ENCODE results near the gene IL12RB2. TPM values are rescaled to one million over a fixed set of nuclear protein-coding genes. Genes with fewer than 3 reads are reported as not detected.
"Not testable (repeated sequence)": the region's sequence is repeated elsewhere in the genome, so short reads cannot be mapped to it uniquely, and the experiment has no call there.

Gene IL12RB2
- total and polyA plus RNA-seq, 2 donors (not counting 1 experiment from before 2014, with no cell fraction given), result 0.67 TPM; not detected in 1

DNA sequence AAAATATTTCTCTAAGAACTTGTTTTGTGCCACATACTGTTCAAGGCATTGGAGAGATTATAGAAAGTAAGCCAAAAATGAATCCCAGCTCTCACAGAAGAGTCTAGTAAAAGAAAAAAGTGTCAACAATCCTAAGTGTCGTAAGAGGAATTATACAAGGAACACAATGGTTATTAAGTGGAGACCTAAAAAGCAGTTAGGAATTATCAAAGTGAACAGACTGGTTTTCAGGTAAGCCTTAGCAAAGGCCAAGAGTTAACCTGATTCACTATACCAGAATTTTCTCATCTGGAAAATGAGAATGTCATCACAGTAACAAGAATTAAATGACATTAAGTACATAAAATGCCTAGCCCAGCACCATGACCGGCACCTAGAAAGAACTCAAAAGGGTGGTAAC is 106.9 kb downstream of the IL12RB2 start:
- Mint-ChIP-seq H3K9me3 (ENCODE audit: insufficient read depth) (no peaks in the 10 kb centered on the region), H3K27ac (no peak overlapping the region), H3K4me3 (no peak overlapping the region), H3K27me3 (no peaks in the 10 kb centered on the region), H3K4me1 (peaks cover 4% of the 10 kb centered on the region)
- Histone ChIP-seq H3K4me3 (ENCODE audit: control extremely low read depth in 1 of 5, extremely low read depth in 1 of 5, insufficient read depth in 1 of 5, low read depth in 2 of 5, low read length in 4 of 5) (no peak overlapping the region), H3K9ac (ENCODE audit: low read length) (no peak overlapping the region), H3K79me2 (ENCODE audit: control insufficient read depth, insufficient read depth, low read length) (peaks cover 17% of the 10 kb centered on the region), H4K20me1 (ENCODE audit: control insufficient read depth, insufficient read depth, low read length, poor library complexity, severe bottlenecking) (peaks cover 53% of the 10 kb centered on the region), H3K36me3 (replicated peaks in 1 of 2; ENCODE audit: control extremely low read depth in 1 of 2, control insufficient read depth in 1 of 2, extremely low read depth in 1 of 2, insufficient read depth in 2 of 2, low read length in 1 of 2) (peaks cover 19 to 77% of the 10 kb centered on the region in 2 experiments), H2AFZ (ENCODE audit: insufficient read depth, low read depth, low read length, poor library complexity, severe bottlenecking) (no peak overlapping the region), H3K27ac (ENCODE audit: low read length in 2 of 2) (no peak overlapping the region), H3K9me3 (ENCODE audit: control extremely low read depth in 1 of 3, control insufficient read depth in 2 of 3, insufficient read depth in 1 of 3, low read length in 2 of 3) (no peaks in the 10 kb centered on the region), H3K4me1 (ENCODE audit: control insufficient read depth in 2 of 2, insufficient read depth in 2 of 2, low read length in 2 of 2) (no peaks in the 10 kb centered on the region), H3K4me2 (replicated peaks; ENCODE audit: low read depth, low read length, poor library complexity, severe bottlenecking) (no peak overlapping the region), H3K27me3 (replicated peaks in 1 of 4; ENCODE audit: control extremely low read depth in 1 of 4, control insufficient read depth in 3 of 4, insufficient read depth in 4 of 4, low read length in 3 of 4) (no peaks in the 10 kb centered on the region)
- intact Hi-C loops (cut with micrococcal nuclease), result no loop called here
- ATAC-seq (ENCODE audit: low read depth) (no peak), DNase-seq (no peak)
- ChIA-PET CTCF (no interaction called here), POLR2A (no interaction called here)
- no peak for TF ChIP-seq EZH2 (IDR thresholded peaks at IDR 0.05; ENCODE audit: borderline replicate concordance, insufficient read depth, low read depth, low read length, poor library complexity, severe bottlenecking)
- TF ChIP-seq, protein P1, sequence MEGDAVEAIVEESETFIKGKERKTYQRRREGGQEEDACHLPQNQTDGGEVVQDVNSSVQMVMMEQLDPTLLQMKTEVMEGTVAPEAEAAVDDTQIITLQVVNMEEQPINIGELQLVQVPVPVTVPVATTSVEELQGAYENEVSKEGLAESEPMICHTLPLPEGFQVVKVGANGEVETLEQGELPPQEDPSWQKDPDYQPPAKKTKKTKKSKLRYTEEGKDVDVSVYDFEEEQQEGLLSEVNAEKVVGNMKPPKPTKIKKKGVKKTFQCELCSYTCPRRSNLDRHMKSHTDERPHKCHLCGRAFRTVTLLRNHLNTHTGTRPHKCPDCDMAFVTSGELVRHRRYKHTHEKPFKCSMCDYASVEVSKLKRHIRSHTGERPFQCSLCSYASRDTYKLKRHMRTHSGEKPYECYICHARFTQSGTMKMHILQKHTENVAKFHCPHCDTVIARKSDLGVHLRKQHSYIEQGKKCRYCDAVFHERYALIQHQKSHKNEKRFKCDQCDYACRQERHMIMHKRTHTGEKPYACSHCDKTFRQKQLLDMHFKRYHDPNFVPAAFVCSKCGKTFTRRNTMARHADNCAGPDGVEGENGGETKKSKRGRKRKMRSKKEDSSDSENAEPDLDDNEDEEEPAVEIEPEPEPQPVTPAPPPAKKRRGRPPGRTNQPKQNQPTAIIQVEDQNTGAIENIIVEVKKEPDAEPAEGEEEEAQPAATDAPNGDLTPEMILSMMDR (IDR thresholded peaks at IDR 0.05), result no peak
- WGBS (ENCODE audit: insufficient coverage), result 100% methylated on average over 1 of the region's 2 CpGs

- ChIA-PET CTCF (no interaction called here), POLR2A (no interaction called here)
- H3K9me3 Mint-ChIP-seq (ENCODE audit: insufficient read depth), result no peaks in the 10 kb centered on the region
- intact Hi-C loops (cut with micrococcal nuclease), result no loop called here
- H3K27ac Mint-ChIP-seq, result no peak overlapping the region
- H3K27me3 Mint-ChIP-seq, result no peaks in the 10 kb centered on the region
- no peak overlapping the region for H3K4me3 ChIP-seq (ENCODE audit: control extremely low read depth in 1 of 5, extremely low read depth in 1 of 5, insufficient read depth in 1 of 5, low read depth in 2 of 5, low read length in 4 of 5)
- peaks cover 19 to 81% of the 10 kb centered on the region in 2 experiments for H3K36me3 ChIP-seq (replicated peaks in 1 of 2; ENCODE audit: control extremely low read depth in 1 of 2, control insufficient read depth in 1 of 2, extremely low read depth in 1 of 2, insufficient read depth in 2 of 2, low read length in 1 of 2)
- TF ChIP-seq EZH2 (IDR thresholded peaks at IDR 0.05; ENCODE audit: borderline replicate concordance, insufficient read depth, low read depth, low read length, poor library complexity, severe bottlenecking), result no peak
- TF ChIP-seq, protein P1 (IDR thresholded peaks at IDR 0.05), result no peak
- no peak for DNase-seq
- no peaks in the 10 kb centered on the region for H3K4me1 ChIP-seq (ENCODE audit: control insufficient read depth in 2 of 2, insufficient read depth in 2 of 2, low read length in 2 of 2)
- no peaks in the 10 kb centered on the region for H3K27me3 ChIP-seq (replicated peaks in 1 of 4; ENCODE audit: control extremely low read depth in 1 of 4, control insufficient read depth in 3 of 4, insufficient read depth in 4 of 4, low read length in 3 of 4)
- no peak overlapping the region for H3K4me2 ChIP-seq (replicated peaks; ENCODE audit: low read depth, low read length, poor library complexity, severe bottlenecking)
- peaks cover 4% of the 10 kb centered on the region for H3K4me1 Mint-ChIP-seq
- no peaks in the 10 kb centered on the region for H3K9me3 ChIP-seq (ENCODE audit: control extremely low read depth in 1 of 3, control insufficient read depth in 2 of 3, insufficient read depth in 1 of 3, low read length in 2 of 3)
- H3K79me2 ChIP-seq (ENCODE audit: control insufficient read depth, insufficient read depth, low read length), result peaks cover 20% of the 10 kb centered on the region
- no peak overlapping the region for H2AFZ ChIP-seq (ENCODE audit: insufficient read depth, low read depth, low read length, poor library complexity, severe bottlenecking)
- H4K20me1 ChIP-seq (ENCODE audit: control insufficient read depth, insufficient read depth, low read length, poor library complexity, severe bottlenecking), result peaks cover 56% of the 10 kb centered on the region
- H3K27ac ChIP-seq (ENCODE audit: low read length in 2 of 2), result no peak overlapping the region
- no CpG with 5 or more reads among the region's 13 CpGs for WGBS (ENCODE audit: insufficient coverage)
- ATAC-seq (ENCODE audit: low read depth), result no peak
- no peak overlapping the region for H3K4me3 Mint-ChIP-seq
- H3K9ac ChIP-seq (ENCODE audit: low read length), result no peak overlapping the region
These were observed 107.4 kb downstream of the IL12RB2 start for GRCh38 chr1:67415041-67415440.

DNA sequence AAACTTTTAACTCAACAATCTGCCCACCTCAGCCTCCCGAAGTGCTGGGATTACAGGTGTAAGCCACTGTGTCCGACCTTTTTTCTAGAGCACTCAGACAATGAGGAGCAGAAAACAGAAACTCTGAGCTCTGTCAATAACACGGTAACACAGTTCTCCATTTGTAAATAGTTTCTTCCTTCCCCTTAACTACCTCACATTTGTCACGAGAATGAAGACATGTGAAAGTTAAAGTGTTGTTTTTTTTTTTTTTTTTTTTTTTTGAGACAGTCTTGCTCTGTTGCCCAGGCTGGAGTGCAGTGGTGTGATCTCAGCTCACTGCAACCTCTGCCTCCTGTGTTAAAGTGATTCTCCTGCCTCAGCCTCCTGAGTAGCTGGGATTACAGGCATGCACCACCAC is 110.1 kb downstream of the IL12RB2 start:
- H3K27me3 Mint-ChIP-seq; H3K4me3 ChIP-seq (ENCODE audit: control extremely low read depth in 1 of 5, extremely low read depth in 1 of 5, insufficient read depth in 1 of 5, low read depth in 2 of 5, low read length in 4 of 5); POLR2A ChIA-PET; H3K4me2 ChIP-seq (replicated peaks; ENCODE audit: low read depth, low read length, poor library complexity, severe bottlenecking); H3K27ac Mint-ChIP-seq; ATAC-seq (ENCODE audit: low read depth); H3K9me3 ChIP-seq (ENCODE audit: control extremely low read depth in 1 of 3, control insufficient read depth in 2 of 3, insufficient read depth in 1 of 3, low read length in 2 of 3); H3K4me1 Mint-ChIP-seq; H3K27me3 ChIP-seq (replicated peaks in 1 of 4; ENCODE audit: control extremely low read depth in 1 of 4, control insufficient read depth in 3 of 4, insufficient read depth in 4 of 4, low read length in 3 of 4); DNase-seq; H3K27ac ChIP-seq (ENCODE audit: low read length in 2 of 2); H3K4me1 ChIP-seq (ENCODE audit: control insufficient read depth in 2 of 2, insufficient read depth in 2 of 2, low read length in 2 of 2); H3K9ac ChIP-seq (ENCODE audit: low read length); H3K9me3 Mint-ChIP-seq (ENCODE audit: insufficient read depth); H3K4me3 Mint-ChIP-seq; intact Hi-C loops (cut with micrococcal nuclease); H2AFZ ChIP-seq (ENCODE audit: insufficient read depth, low read depth, low read length, poor library complexity, severe bottlenecking): not testable (repeated sequence)
- peaks cover 30 to 91% of the 10 kb centered on the region in 2 experiments for H3K36me3 ChIP-seq (replicated peaks in 1 of 2; ENCODE audit: control extremely low read depth in 1 of 2, control insufficient read depth in 1 of 2, extremely low read depth in 1 of 2, insufficient read depth in 2 of 2, low read length in 1 of 2)
- peaks cover 42% of the 10 kb centered on the region for H3K79me2 ChIP-seq (ENCODE audit: control insufficient read depth, insufficient read depth, low read length)
- WGBS (ENCODE audit: insufficient coverage), result no CpG with 5 or more reads among the region's 4 CpGs
- peaks cover 77% of the 10 kb centered on the region for H4K20me1 ChIP-seq (ENCODE audit: control insufficient read depth, insufficient read depth, low read length, poor library complexity, severe bottlenecking)
- CTCF ChIA-PET, result interaction anchor here (0.6 to 0.7 kb wide), 3 partner anchors 62 to 348 kb away, joined by 3 to 4 read pairs (median 4); no protein-coding TSS in a partner anchor
